Keratinocyte (primary cell): Measurements from ENCODE around the gene SPATC1L. TPM values are rescaled to one million over a fixed set of nuclear protein-coding genes. Genes with fewer than 3 reads are reported as not detected.
"Not testable (repeated sequence)": the region's sequence is repeated elsewhere in the genome, so short reads cannot be mapped to it uniquely, and the experiment has no call there.

ENCODE experiments used
- DNase-seq: peaks from one replicate; pipeline ENCODE4 v3.0.0-alpha.2; 2011; ENCODE audit warnings: low read depth, missing footprints, low spot score
- FAIRE-seq: peaks from 2 replicates; lab custom pipeline; 2011; peaks lifted over from hg19 to GRCh38; lab: Jason Lieb, UNC
- H2AFZ ChIP-seq: 2 replicates; pipeline ENCODE4 v1.6.0; 2012; ENCODE audit warnings: low read length, control low read depth, inconsistent platforms; ENCODE audit not compliant: control insufficient read depth
- H3K27ac ChIP-seq: 2 replicates; pipeline ENCODE4 v1.5.1; 2011; ENCODE audit warnings: low read length; ENCODE audit not compliant: control insufficient read depth, insufficient read depth
- H3K27me3 ChIP-seq: 3 replicates; pipeline ENCODE4 v1.6.0; 2011; ENCODE audit warnings: low read length; ENCODE audit not compliant: control insufficient read depth, insufficient read depth; ENCODE audit errors: extremely low read depth
- H3K36me3 ChIP-seq, 2 experiments: 2 replicates in 1 of 2; 3 replicates in 1 of 2; pipeline ENCODE4 v1.5.1; 2011; ENCODE audit warnings: low read length in 2 of 2, mild to moderate bottlenecking in 1 of 2; ENCODE audit not compliant: control insufficient read depth in 2 of 2, insufficient read depth in 2 of 2; ENCODE audit errors: extremely low read depth in 1 of 2
- H3K4me1 ChIP-seq: 3 replicates; pipeline ENCODE4 v1.5.1; 2011; ENCODE audit warnings: low read length; ENCODE audit not compliant: control insufficient read depth, insufficient read depth; ENCODE audit errors: extremely low read depth
- H3K4me2 ChIP-seq: 3 replicates; pipeline ENCODE4 v1.6.0; 2011; ENCODE audit warnings: low read depth, low read length; ENCODE audit not compliant: control insufficient read depth, insufficient read depth; ENCODE audit errors: extremely low read depth
- H3K4me3 ChIP-seq, 3 experiments: fragments of 200-600 bp in 1 of 3; sonication (generic) in 1 of 3; 2 replicates in 2 of 3; 3 replicates in 1 of 3; pipeline ENCODE4 v1.5.1; 2011 to 2016; ENCODE audit warnings: low read length in 3 of 3, mild to moderate bottlenecking in 3 of 3, control low read depth in 2 of 3, inconsistent platforms in 1 of 3, low read depth in 1 of 3, mixed read lengths in 1 of 3, mixed run types in 1 of 3, moderate library complexity in 1 of 3; ENCODE audit not compliant: control insufficient read depth in 2 of 3, insufficient read depth in 2 of 3; ENCODE audit errors: extremely low read depth in 1 of 3
- H3K79me2 ChIP-seq: 2 replicates; pipeline ENCODE4 v1.6.0; 2012; ENCODE audit warnings: low read length; ENCODE audit not compliant: control insufficient read depth, insufficient read depth
- H3K9ac ChIP-seq: 3 replicates; pipeline ENCODE4 v1.6.0; 2011; ENCODE audit warnings: low read length; ENCODE audit not compliant: control insufficient read depth, insufficient read depth; ENCODE audit errors: extremely low read depth
- H3K9me1 ChIP-seq: 3 replicates; pipeline ENCODE4 v1.6.0; 2011; ENCODE audit warnings: low read length; ENCODE audit not compliant: control insufficient read depth, insufficient read depth; ENCODE audit errors: extremely low read depth
- H3K9me3 ChIP-seq: 2 replicates; pipeline ENCODE4 v1.5.1; 2012; ENCODE audit warnings: low read depth, low read length; ENCODE audit not compliant: control insufficient read depth
- H4K20me1 ChIP-seq: 3 replicates; pipeline ENCODE4 v1.6.0; 2011; ENCODE audit warnings: low read length; ENCODE audit not compliant: control insufficient read depth, insufficient read depth; ENCODE audit errors: extremely low read depth
- EZH2 ChIP-seq: IDR thresholded peaks from one replicate; pipeline ENCODE4 v1.6.1; 2012; ENCODE audit warnings: inconsistent platforms, mild to moderate bottlenecking, low read length, moderate library complexity
- dilution Hi-C: fragments of 300-500 bp; cut with MboI; formaldehyde crosslinking; loops from one replicate; pipeline ENCODE4 v1.7.0; 2020; ENCODE audit warnings: low sequenced_read_pairs; ENCODE audit not compliant: extremely low pct_ligation_motif_present
- polyA plus RNA-seq, 5 experiments: library from polyadenylated mRNA; depleted of rRNA in 3 of 5; stranded (reverse) in 3 of 5; stranded (forward) in 1 of 5; unstranded in 1 of 5; fragments of >200 nt; gene quantifications; 1 replicate in 1 of 5; 2 replicates in 3 of 5; 3 replicates in 1 of 5; pipeline versions ENCODE4 v1.2.1 to v1.2.3, GENCODE V29; 2011 to 2012; ENCODE audit warnings: missing spikeins in 2 of 5, low read depth in 1 of 5, low replicate concordance in 1 of 5
- TF ChIP-seq, protein P1 (sequence below), 3 experiments: IDR thresholded peaks in 1 of 3; conservative IDR thresholded peaks in 1 of 3; optimal IDR thresholded peaks in 1 of 3; 2 replicates in 2 of 3; 3 replicates in 1 of 3; pipeline versions ENCODE3 to v1.5.1; 2011; ENCODE audit warnings: low read length in 3 of 3, mild to moderate bottlenecking in 3 of 3, moderate library complexity in 2 of 3, control low read depth in 1 of 3, inconsistent platforms in 1 of 3; ENCODE audit not compliant: insufficient read depth in 2 of 3; ENCODE audit errors: extremely low read depth in 1 of 3

Gene SPATC1L
- polyA plus RNA-seq, 1 donor (not counting 4 experiments of a cell fraction or from before 2014, with no cell fraction given): 1.3 TPM

DNA sequence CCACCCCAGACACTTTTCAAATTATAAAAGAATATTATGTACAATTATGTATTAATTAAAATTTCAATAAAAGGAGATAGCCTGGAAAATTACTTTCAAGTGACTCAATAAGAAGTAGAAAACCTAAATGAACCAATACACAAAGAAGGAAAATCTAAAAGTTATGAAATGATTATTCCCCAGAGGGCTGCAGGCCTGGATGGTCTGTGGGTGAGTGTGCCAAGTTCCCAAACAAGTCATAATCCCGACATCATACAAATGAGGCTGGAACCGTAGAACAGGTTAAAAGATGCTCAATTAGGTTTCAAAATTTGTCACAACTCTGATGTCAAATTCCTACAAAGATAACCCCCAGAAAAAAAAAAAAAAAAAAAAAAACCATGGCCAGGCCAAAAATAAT is 12.7 kb downstream of the SPATC1L start:
- H4K20me1 ChIP-seq: no peaks in the 10 kb centered on the region
- no peak for DNase-seq
- H3K27me3 ChIP-seq: no peaks in the 10 kb centered on the region
- H3K9ac ChIP-seq: no peak overlapping the region
- no peaks in the 10 kb centered on the region for H3K36me3 ChIP-seq
- no peaks in the 10 kb centered on the region for H3K4me1 ChIP-seq
- dilution Hi-C loops: no loop called here
- no peak overlapping the region for H3K4me2 ChIP-seq
- no peaks in the 10 kb centered on the region for H3K9me3 ChIP-seq
- TF ChIP-seq, protein P1, sequence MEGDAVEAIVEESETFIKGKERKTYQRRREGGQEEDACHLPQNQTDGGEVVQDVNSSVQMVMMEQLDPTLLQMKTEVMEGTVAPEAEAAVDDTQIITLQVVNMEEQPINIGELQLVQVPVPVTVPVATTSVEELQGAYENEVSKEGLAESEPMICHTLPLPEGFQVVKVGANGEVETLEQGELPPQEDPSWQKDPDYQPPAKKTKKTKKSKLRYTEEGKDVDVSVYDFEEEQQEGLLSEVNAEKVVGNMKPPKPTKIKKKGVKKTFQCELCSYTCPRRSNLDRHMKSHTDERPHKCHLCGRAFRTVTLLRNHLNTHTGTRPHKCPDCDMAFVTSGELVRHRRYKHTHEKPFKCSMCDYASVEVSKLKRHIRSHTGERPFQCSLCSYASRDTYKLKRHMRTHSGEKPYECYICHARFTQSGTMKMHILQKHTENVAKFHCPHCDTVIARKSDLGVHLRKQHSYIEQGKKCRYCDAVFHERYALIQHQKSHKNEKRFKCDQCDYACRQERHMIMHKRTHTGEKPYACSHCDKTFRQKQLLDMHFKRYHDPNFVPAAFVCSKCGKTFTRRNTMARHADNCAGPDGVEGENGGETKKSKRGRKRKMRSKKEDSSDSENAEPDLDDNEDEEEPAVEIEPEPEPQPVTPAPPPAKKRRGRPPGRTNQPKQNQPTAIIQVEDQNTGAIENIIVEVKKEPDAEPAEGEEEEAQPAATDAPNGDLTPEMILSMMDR (optimal IDR thresholded peaks at IDR 0.05 in 1 of 3, IDR thresholded peaks at IDR 0.05 in 1 of 3, conservative IDR thresholded peaks at IDR 0.05 in 1 of 3; ENCODE audit: extremely low read depth in 1 of 3, insufficient read depth in 2 of 3, low read length in 3 of 3): no peak
- TF ChIP-seq EZH2: no peak
- H3K9me1 ChIP-seq: no peaks in the 10 kb centered on the region
- no peak for FAIRE-seq
- no peak overlapping the region for H2AFZ ChIP-seq
- no peaks in the 10 kb centered on the region for H3K79me2 ChIP-seq
- H3K4me3 ChIP-seq: no peak overlapping the region
- H3K27ac ChIP-seq: no peak overlapping the region

DNA sequence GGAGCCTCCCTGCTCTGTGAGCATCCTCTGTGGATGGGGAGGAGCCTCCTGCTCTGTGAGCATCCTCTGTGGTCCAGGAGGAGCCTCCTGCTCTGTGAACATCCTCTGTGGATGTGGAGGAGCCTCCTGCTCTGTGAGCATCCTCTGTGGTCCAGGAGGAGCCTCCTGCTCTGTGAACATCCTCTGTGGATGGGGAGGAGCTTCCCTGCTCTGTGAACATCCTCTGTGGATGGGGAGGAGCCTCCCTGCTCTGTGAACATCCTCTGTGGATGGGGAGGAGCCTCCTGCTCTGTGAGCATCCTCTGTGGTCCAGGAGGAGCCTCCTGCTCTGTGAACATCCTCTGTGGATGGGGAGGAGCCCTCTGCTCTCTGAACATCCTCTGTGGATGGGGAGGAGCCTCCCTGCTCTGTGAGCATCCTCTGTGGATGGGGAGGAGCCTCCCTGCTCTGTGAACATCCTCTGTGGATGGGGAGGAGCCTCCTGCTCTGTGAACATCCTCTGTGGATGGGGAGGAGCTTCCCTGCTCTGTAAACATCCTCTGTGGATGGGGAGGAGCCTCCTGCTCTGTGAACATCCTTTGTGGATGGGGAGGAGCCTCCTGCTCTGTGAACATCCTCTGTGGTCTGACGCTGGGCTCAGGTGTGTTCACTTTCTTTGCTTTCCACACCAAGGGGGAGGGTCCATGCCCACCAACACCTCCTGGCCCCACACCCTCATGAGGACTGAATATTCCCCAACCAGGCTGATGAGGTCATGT is 13.6 kb downstream of the SPATC1L start:
- H3K27ac ChIP-seq, H3K4me2 ChIP-seq, H3K79me2 ChIP-seq, H4K20me1 ChIP-seq, H3K4me1 ChIP-seq, H3K27me3 ChIP-seq, H3K9ac ChIP-seq, H3K9me3 ChIP-seq, H3K4me3 ChIP-seq, H3K36me3 ChIP-seq, DNase-seq, dilution Hi-C loops, FAIRE-seq, H3K9me1 ChIP-seq, H2AFZ ChIP-seq: not testable (repeated sequence)
